Measurements from ENCODE around the gene PKDCC. TPM values are rescaled to one million over a fixed set of nuclear protein-coding genes. Genes with fewer than 3 reads are reported as not detected.

PKDCC gene
- polyA plus RNA-seq, 10 donors: 97.9 to 148 (median 131) TPM

- DNase-seq: peak; percentile 70 to 91 (median 74)
Observed at GRCh38 chr2:42102591-42103450, 55.0 kb downstream of the PKDCC start.

GRCh38 chr2:42103829-42104228 lies 56.0 kb downstream of the PKDCC start:
- DNase-seq: no peak

GRCh38 chr2:42104621-42105020 lies 56.8 kb downstream of the PKDCC start:
- DNase-seq: no peak

GRCh38 chr2:42105330-42106256 lies 57.8 kb downstream of the PKDCC start:
- peak in 1 of 3 donors; percentile 45 for DNase-seq

GRCh38 chr2:42106257-42106816 lies 58.5 kb downstream of the PKDCC start:
- no peak for DNase-seq

GRCh38 chr2:42107249-42108042 lies 59.6 kb downstream of the PKDCC start:
- DNase-seq: no peak

Other genes with a start within 250 kb of the PKDCC start
- 10 to 100 TPM; 25.6 to 47.6 (median 37.2) TPM for gene EML4, start 121.3 kb downstream of the PKDCC start, polyA plus RNA-seq (ENCODE audit: insufficient read length in 10 of 10)

Data from muscle of back (tissue), 11 donors.